SHP77 (cell line): Measurements from ENCODE around the gene RAB39B.
"Not testable (repeated sequence)": the region's sequence is repeated elsewhere in the genome, so short reads cannot be mapped to it uniquely, and the experiment has no call there.

Experiments
- DNase-seq, 2 experiments: peaks; one replicate each; lab custom pipeline; 2025; lab: John Stamatoyannopoulos, UW

The RAB39B gene, protein sequence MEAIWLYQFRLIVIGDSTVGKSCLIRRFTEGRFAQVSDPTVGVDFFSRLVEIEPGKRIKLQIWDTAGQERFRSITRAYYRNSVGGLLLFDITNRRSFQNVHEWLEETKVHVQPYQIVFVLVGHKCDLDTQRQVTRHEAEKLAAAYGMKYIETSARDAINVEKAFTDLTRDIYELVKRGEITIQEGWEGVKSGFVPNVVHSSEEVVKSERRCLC

DNA sequence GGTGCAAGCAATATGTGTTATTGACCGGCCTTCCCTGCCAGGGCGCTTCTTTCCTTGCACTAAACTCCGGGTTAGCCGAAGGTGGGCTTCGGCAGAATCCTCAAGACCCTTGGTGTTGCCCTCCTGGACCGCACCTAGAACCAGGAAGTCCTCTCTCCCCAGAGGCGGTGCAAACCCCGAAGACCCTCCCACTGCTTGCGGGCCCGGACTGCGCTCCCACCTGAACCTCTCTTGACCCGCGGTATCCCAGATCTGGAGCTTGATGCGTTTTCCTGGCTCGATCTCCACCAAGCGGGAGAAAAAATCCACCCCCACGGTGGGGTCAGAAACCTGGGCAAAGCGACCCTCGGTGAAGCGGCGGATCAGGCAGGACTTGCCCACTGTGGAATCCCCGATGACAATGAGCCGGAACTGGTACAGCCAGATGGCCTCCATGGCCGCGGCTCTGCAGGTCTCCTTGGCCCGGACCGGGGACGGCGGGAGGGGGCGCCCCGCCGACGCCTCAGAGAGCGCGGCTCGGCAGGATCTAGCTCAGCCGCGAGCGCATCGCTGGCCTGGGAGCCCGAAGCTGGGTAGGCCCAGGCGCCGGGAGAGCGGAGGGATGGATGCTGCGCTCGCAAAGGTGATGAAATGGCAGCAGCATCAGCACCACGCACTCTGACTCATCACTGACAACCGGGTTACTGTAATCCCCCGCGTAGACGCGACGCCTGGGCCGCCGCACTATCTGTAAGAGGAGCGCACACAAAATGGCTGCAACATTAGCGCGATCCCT is at the start of gene RAB39B:
Gene RAB39B (minus strand): TSS at position 638 of the 775 bp plus-strand sequence. CDS start 203 bp downstream, at position 435.
- peak; percentile 64 to 71 for DNase-seq

- DNase-seq: peak; percentile 19 to 32
These were observed 49.5 kb upstream of the RAB39B start for GRCh38 chrX:155313766-155314165.

DNA sequence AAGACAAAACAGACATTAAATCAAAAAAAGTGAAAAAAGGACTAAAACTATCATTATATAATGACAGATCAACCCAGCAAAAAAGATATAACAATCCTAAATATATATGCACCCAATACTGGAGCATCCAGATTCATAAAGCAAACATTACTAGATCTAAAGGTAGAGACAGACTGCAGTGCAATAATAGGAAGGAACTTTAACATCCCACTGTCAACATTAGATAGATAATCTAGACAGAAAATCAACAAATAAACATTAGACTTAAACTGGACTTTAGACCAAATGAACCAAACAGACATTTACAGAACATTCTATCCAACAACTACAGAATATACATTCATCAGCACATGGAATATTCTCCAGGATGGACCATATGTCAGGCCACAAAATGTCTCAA is 29.5 kb upstream of the RAB39B start:
- DNase-seq: no peak

DNA sequence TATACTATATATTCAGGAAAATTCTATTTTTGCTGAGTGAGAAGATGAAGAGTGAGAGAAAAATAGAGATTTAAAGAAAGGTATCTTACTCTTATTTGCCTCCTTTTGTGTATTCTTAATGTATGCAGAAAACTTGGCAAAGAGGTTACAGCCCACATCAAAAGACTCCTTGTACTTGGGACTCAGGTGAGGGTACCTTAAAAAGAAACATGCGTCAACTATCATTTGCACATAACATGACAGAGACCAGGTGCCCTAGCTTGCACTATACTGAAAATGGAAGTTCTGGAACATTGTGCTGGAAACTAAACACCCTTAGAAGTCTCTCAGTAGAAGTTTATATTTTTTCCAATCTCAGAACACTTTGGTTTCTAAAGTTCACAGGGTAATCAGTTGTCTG is 15.6 kb upstream of the RAB39B start:
- no peak for DNase-seq

GRCh38 chrX:155270969-155271368 is 6.7 kb upstream of the RAB39B start:
- DNase-seq: no peak

DNA sequence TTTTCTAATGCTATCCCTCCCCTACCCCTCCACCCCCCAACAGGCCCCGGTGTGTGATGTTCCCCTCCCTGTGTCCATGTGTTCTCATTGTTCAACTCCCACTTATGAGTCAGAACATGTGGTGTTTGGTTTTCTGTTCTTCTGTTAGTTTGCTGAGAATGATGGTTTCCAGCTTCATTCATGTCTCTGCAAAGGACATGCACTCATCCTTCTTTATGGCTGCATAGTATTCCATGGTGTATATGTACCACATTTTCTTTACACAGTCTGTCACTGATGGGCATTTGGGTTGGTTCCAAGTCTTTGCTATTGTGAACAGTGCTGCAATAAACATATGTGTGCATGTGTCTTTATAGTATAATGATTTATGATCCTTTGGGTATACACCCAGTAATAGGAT is 3.7 kb upstream of the RAB39B start:
- not testable (repeated sequence) for DNase-seq

DNA sequence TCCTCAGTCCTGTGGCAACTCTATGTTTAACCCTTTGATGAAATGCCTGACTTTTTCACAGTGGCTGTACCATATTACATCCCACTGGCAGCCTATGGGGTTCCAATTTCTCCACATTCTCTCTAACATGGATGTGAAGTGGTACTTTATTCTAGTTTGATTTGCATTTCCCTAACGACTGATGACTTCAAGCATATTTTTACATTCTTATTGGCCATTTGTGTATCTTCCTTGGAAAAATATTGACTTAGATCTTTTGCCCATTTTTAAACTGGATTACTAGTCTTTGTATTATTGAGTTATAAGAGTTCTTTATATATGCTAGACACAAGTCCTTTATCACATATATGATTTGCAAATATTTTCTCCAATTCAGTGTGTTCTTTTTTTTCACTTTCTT is 2.1 kb upstream of the RAB39B start:
- no peak for DNase-seq

- no peak for DNase-seq
These were observed 1.1 kb downstream of the RAB39B start for GRCh38 chrX:155262970-155263754.

- DNase-seq: no peak
These were observed 4.5 kb downstream of the RAB39B start for GRCh38 chrX:155259752-155260151.

DNA sequence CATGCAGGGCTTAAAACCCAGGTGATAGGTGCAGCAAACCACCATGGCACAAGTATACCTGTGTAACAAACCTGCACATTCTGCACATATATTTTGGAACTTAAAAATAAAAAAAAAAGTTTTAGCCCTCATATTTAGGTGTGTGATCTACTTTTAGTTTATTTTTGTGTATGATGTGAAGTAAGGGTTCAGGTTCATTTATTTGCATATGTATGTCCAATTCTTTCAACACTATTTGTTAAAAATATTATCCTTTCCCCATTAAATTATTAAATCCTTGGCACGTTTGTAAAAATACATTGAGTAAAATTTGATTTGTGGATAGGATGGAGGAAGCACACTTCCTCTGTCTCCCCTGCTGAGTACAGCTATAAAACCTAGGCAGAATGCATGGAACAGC is 12.9 kb downstream of the RAB39B start:
- DNase-seq: no peak

DNA sequence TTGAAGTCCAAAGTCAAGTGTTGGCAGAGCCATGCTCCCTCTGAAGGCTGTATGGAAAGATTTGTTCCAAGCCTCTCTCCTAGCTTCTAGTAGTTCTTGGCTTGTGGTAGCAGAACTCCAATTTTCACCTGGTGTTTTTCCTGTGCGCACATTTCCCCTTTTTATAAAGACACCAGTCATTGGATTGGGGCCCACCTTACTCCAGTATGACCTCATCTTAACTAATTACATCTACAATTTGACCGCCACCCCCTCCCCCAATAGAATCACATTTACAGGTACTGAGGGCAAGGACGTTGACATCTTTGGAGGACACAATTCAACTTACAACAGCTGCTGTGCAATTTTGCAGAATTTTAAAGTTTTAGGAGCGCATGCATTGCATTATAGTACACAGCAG is 16.8 kb downstream of the RAB39B start:
- no peak for DNase-seq

DNA sequence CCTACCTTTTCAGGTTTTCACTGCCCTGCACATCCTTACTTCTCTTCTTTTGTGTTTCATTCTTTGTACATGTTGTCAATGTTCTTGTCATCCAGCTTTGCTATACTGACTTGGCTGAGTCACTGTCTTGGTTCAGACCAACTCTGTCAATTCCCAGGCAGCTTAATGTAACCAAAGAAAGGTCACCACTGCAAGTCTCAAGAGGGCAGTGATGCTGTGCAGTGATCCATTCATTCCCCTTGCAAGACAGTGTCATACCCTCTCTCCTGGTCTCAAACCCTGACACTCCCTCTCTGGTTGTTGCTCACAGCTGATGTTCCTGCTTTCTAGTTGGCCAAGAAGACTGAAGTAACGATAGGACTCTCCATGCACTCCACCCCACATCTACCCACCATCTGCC is 17.5 kb downstream of the RAB39B start:
- no peak for DNase-seq

DNA sequence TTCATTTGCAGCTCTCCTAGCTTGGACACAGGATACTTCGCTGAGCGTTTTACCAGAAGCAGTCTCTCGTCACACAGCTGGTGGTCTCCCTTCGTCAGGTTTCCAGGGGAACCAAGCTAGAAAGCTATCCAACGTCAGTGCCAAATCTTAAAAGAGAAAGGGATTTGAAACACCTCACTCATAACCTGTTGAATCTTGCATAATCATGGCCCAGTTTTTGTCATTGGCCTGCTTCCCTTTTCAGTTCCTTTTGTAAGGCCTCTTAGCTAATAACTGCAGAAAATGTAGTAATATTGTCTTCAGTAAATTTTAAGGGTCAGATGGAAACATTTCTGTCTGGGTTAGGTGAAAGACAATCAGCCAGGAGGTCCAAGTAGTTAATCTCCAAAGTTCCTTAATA is 22.0 kb downstream of the RAB39B start:
- DNase-seq: no peak

GRCh38 chrX:155237719-155238118 is 26.6 kb downstream of the RAB39B start:
- DNase-seq: no peak

DNA sequence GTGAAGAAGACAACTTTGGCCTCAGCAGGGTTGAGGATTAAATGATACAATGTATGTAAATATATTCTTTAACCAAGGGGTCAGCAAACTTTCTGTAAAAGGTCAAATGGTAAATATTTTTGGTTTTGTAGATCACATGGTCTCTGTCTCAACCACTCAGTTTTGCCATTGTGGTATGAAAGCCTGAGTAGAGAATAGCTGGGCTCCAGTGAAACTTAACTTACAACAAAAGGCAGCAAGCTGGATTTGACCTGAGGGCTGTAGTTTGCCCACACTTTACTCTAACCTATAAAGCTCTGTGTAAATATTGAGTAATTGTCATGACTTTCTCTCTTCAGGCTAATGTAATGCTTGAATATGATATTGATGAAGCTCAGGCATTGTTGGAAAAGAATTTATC is 28.4 kb downstream of the RAB39B start:
- no peak for DNase-seq

- DNase-seq: no peak
These were observed 33.1 kb downstream of the RAB39B start for GRCh38 chrX:155231163-155231562.

DNA sequence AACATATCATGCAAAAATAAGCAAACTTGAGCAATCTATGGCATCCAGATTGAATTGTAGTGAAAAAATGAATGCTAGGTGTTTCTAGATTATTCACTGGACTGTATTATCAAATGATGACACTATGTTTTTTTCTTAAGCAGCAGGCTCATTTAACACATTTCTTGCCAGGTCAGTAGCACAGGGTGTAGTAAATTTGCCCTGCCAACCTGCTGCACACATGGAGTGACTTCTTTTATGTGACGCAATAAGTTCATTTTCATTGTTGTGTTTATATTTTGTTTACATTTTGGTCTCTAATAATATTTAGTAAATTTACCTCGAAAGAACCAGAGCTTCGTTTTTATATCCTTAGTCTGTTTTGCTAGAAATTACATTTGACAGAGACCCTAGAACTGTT is 38.5 kb downstream of the RAB39B start:
- no peak for DNase-seq

- not testable (repeated sequence) for DNase-seq
These were observed 40.5 kb downstream of the RAB39B start for GRCh38 chrX:155223746-155224145.

DNA sequence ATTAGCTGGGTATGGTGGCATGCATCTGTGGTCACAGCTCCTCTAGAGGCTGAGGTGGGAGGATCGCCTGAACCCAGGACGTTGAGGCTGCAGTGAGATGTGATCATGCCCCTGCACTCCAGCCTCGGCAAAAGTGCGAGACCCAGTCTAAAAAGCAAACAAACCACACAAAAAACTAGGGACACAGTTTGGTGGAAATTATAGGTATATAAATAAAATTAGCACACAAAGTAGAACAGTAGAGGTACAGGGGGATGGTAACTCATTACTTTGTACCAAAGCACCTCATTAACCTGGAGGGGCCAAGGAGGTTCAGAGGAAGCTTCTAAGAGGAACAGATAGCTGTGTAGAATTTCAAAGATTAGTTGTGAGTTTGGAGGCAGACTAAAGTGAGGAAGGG is 42.9 kb downstream of the RAB39B start:
- DNase-seq: no peak

DNA sequence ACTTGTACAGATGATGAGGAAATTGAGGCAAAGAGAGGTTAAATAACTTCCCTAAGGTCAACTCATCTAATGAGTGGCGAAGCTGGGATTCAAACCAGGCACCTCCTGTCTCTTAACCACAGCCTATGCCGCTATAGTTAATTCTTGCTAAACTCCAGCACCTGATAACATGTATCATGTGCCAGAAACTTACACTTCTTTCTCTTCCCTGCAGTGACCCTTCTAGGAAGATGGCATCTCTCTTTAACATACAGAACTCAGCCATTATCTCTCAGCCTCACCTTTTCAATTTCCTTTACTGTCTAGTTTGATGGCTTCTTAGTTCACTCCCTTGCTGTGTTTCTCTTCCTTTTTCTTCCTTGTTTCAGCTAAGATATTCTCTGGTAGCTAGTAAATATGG is 45.5 kb downstream of the RAB39B start:
- DNase-seq: no peak

DNA sequence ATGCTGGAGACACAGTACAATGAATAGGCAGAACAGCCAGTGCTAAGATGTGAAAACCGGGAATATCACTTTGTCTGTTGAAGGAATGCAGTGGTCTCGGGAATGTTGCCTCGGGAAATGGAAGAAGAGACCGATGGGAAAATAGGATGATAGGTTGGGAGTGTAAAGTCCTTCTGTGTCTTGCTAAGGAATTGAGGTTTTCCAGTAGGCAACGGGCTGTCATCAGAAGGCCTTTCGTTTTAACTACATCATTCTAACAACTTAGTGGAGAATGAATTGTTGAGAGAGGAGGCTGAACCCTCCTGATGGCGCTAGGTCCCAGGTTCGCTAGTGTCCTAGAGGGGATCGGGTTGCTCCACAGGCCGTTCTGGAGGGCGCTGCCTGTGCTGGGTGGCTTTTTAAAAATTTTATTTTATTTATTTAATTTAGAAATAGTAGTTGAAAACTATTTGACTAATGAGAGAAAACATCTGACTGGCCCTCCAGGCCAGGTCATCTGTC is 47.3 kb downstream of the RAB39B start:
- DNase-seq: no peak

DNA sequence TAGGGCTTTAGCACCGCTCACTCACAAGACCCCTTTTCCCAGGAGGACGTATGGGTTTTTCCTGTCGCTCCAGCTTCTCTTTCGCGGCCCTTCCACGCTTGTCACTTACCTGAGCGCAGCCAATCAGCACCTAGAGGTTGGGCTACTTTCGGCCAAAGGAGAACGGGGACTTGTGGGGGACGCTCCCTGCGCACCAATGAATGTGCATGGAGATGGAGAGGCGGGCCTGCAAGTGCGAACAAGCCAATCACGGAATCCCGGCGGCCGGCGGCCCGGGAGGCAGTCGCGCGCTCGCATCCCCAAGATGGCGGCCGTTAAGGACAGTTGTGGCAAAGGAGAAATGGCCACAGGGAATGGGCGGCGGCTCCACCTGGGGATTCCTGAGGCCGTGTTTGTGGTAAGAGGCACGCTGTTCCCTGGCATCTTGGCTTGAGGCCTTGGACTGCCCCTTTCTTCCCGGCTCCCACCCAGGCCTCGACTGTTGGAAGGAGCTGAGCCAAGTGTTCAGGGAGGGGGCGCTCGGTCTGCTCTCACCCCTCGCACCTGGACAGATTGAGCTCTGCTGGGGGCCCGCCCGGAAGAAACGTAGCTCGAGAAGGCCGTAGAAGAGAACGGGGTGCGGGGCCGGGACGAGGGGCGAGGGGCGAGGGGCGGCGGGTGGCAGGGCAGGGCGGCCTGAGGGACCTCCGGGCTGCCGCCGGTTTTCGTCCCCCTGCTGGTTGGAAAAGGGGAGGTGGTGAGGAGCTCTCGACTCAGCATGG is 47.9 kb downstream of the RAB39B start, which contains the start of gene VBP1:
Gene VBP1 (plus strand): TSS at position 282 of the 761 bp plus-strand sequence. CDS start 23 bp downstream, at position 305.
- DNase-seq: peak; percentile 81 to 89
